Trophoblast cell (in vitro differentiated cells and primary cell): Measurements from ENCODE around the gene SMYD4.

ENCODE experiments used
- DNase-seq, 2 donors: peaks; one replicate each; pipeline ENCODE4 v3.0.0-alpha.2; 2016
- H2AFZ ChIP-seq: 2 replicates; pipeline ENCODE4 v1.6.1; 2013; ENCODE audit warnings: low read length, moderate library complexity, mild to moderate bottlenecking; ENCODE audit not compliant: insufficient read depth, poor library complexity
- H2AK5ac ChIP-seq: 2 replicates; pipeline ENCODE4 v1.6.1; 2013; ENCODE audit warnings: mild to moderate bottlenecking, low read length
- H2BK120ac ChIP-seq: 2 replicates; pipeline ENCODE4 v1.6.1; 2013; ENCODE audit warnings: low read length, mild to moderate bottlenecking, moderate library complexity; ENCODE audit not compliant: insufficient read depth, poor library complexity
- H2BK12ac ChIP-seq: 2 replicates; pipeline ENCODE4 v1.6.1; 2013; ENCODE audit warnings: mild to moderate bottlenecking, low read length, moderate library complexity
- H2BK5ac ChIP-seq: 2 replicates; pipeline ENCODE4 v1.6.1; 2013; ENCODE audit warnings: low read length, low read depth, moderate library complexity, mild to moderate bottlenecking; ENCODE audit not compliant: poor library complexity
- H3K14ac ChIP-seq: 2 replicates; pipeline ENCODE4 v1.6.1; 2013; ENCODE audit warnings: mild to moderate bottlenecking, low read length
- H3K18ac ChIP-seq: 2 replicates; pipeline ENCODE4 v1.6.1; 2013; ENCODE audit warnings: mild to moderate bottlenecking, low read length
- H3K23ac ChIP-seq: 2 replicates; pipeline ENCODE4 v1.6.1; 2013; ENCODE audit warnings: low read length
- H3K27ac ChIP-seq: 2 replicates; pipeline ENCODE4 v1.5.1; 2013; ENCODE audit warnings: low read depth, mild to moderate bottlenecking, inconsistent platforms, low read length, moderate library complexity
- H3K27me3 ChIP-seq: 2 replicates; pipeline ENCODE4 v1.6.1; 2013; ENCODE audit warnings: inconsistent platforms, mild to moderate bottlenecking, low read length, moderate library complexity; ENCODE audit not compliant: insufficient read depth
- H3K36me3 ChIP-seq, 2 experiments: 1 replicate in 1 of 2; 2 replicates in 1 of 2; pipeline ENCODE4 v1.6.1; 2013; ENCODE audit warnings: low read length in 2 of 2, mild to moderate bottlenecking in 2 of 2, moderate library complexity in 1 of 2; ENCODE audit not compliant: insufficient read depth in 2 of 2, control insufficient read depth in 1 of 2
- H3K4ac ChIP-seq: 2 replicates; pipeline ENCODE4 v1.6.1; 2013; ENCODE audit warnings: low read depth, mild to moderate bottlenecking, low read length, moderate library complexity
- H3K4me1 ChIP-seq, 2 experiments: 1 replicate in 1 of 2; 2 replicates in 1 of 2; pipeline ENCODE4 v1.6.1; 2013; ENCODE audit warnings: low read length in 2 of 2, mild to moderate bottlenecking in 2 of 2, moderate library complexity in 1 of 2; ENCODE audit not compliant: insufficient read depth in 2 of 2, control insufficient read depth in 1 of 2
- H3K4me2 ChIP-seq: 2 replicates; pipeline ENCODE4 v1.6.1; 2013; ENCODE audit warnings: inconsistent platforms, mild to moderate bottlenecking, low read length, moderate library complexity
- H3K4me3 ChIP-seq: 2 replicates; pipeline ENCODE4 v1.5.1; 2013; ENCODE audit warnings: mild to moderate bottlenecking, low read depth, low read length, inconsistent platforms
- H3K79me1 ChIP-seq: one replicate; pipeline ENCODE4 v1.6.1; 2013; ENCODE audit warnings: low read length
- H3K79me2 ChIP-seq: 2 replicates; pipeline ENCODE4 v1.6.1; 2013; ENCODE audit warnings: low read length, mild to moderate bottlenecking; ENCODE audit not compliant: control insufficient read depth, insufficient read depth, poor library complexity
- H3K9ac ChIP-seq: 2 replicates; pipeline ENCODE4 v1.6.1; 2013; ENCODE audit warnings: mild to moderate bottlenecking, low read length
- H3K9me3 ChIP-seq: 2 replicates; pipeline ENCODE4 v1.6.1; 2013; ENCODE audit warnings: low read depth, mild to moderate bottlenecking, control low read depth, inconsistent platforms, low read length; ENCODE audit not compliant: insufficient read depth
- H4K12ac ChIP-seq: 2 replicates; pipeline ENCODE4 v1.6.1; 2013; ENCODE audit warnings: low read depth, mild to moderate bottlenecking, low read length, moderate library complexity
- H4K8ac ChIP-seq: 2 replicates; pipeline ENCODE4 v1.6.1; 2013; ENCODE audit warnings: low read depth, mild to moderate bottlenecking, low read length, moderate library complexity
- H4K91ac ChIP-seq: one replicate; pipeline ENCODE4 v1.6.1; 2013; ENCODE audit warnings: low read depth, mild to moderate bottlenecking, low read length, moderate library complexity
- WGBS: extraction: QIAGEN DNeasy Blood & Tissue Kit; methylation state at CpG from one replicate; pipeline ENCODE4 v1.1.7; 2013; ENCODE audit warnings: missing lambda C conversion rate; ENCODE audit not compliant: insufficient read length, insufficient coverage; ENCODE audit errors: extremely low coverage; 5-methylcytosine and 5-hydroxymethylcytosine counted together

SMYD4 gene

GRCh38 chr17:1785930-1786329, 43.8 kb downstream of the SMYD4 start:
- Histone ChIP-seq H2AFZ (peak overlapping the region; percentile 57), H3K9me3 (peaks cover 2% of the 10 kb centered on the region), H3K9ac (no peak overlapping the region), H3K4me1 (peaks cover 9 to 14% of the 10 kb centered on the region in 2 experiments), H2BK5ac (no peak overlapping the region), H3K79me2 (no peaks in the 10 kb centered on the region), H2AK5ac (no peak overlapping the region), H3K14ac (no peak overlapping the region), H4K12ac (no peak overlapping the region), H3K27ac (no peak overlapping the region), H3K4me3 (no peak overlapping the region), H4K8ac (no peak overlapping the region), H3K18ac (peak overlapping the region; percentile 39), H4K91ac (no peak overlapping the region), H3K4ac (no peak overlapping the region), H3K23ac (no peak overlapping the region), H3K79me1 (peaks cover 3% of the 10 kb centered on the region), H3K36me3 (peaks cover 29 to 34% of the 10 kb centered on the region in 2 experiments), H2BK12ac (no peak overlapping the region), H2BK120ac (no peak overlapping the region), H3K27me3 (no peaks in the 10 kb centered on the region), H3K4me2 (no peak overlapping the region)
- no CpG with 5 or more reads among the region's 4 CpGs for WGBS
- no peak for DNase-seq

DNA sequence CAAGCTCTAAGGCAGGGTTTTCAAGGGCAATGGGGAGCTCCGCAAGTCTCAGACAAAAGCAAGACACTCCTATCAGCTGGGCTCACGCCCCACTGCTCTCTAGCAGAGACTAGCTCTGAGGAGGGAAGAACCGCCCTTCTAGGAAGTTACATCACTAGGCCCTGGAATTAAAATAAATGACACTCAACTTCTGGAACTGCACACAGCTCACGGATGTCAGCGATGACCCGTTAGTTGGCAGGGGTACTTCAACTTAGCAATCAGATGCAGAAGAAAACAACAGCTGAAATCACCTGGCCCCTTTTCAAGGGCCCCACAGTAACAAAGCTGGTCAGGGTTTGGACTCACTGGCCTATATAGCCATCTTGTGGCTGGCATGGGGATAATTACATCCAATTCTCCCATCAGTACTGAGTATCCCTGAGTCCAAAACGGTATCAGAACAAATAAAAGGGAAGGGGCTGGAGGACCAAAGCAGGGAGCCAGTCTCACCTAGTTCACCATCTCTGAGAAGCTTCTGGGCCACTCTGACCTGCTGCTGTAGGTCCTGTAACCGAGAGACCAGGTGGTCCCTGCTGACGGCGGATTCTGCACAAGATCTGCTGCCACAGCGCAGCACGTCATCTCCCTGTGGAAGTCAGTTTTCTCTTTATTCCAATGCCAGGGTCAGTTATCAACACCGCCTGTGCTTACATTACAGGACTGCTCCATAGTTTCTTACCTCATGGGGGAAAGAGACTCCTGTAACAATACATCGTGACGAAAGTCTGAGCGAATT, 45.7 kb downstream of the SMYD4 start:
- no peak overlapping the region for H2BK120ac ChIP-seq
- H3K4me2 ChIP-seq: no peak overlapping the region
- H3K79me2 ChIP-seq: no peaks in the 10 kb centered on the region
- H3K4ac ChIP-seq: no peak overlapping the region
- H3K27ac ChIP-seq: no peak overlapping the region
- H4K91ac ChIP-seq: no peak overlapping the region
- no peak overlapping the region for H3K9ac ChIP-seq
- H3K36me3 ChIP-seq: peaks cover 30 to 34% of the 10 kb centered on the region in 2 experiments
- no peak overlapping the region for H2BK12ac ChIP-seq
- H3K23ac ChIP-seq: no peak overlapping the region
- H3K4me1 ChIP-seq: peaks cover 15 to 19% of the 10 kb centered on the region in 2 experiments
- peak; percentile 21 to 66 for DNase-seq
- no CpG with 5 or more reads among the region's 16 CpGs for WGBS
- H3K79me1 ChIP-seq: peaks cover 5% of the 10 kb centered on the region
- H3K14ac ChIP-seq: no peak overlapping the region
- peaks cover 2% of the 10 kb centered on the region for H3K9me3 ChIP-seq
- no peak overlapping the region for H2AFZ ChIP-seq
- H3K27me3 ChIP-seq: no peaks in the 10 kb centered on the region
- H3K18ac ChIP-seq: peak overlapping the region; percentile 11
- no peak overlapping the region for H3K4me3 ChIP-seq
- H2BK5ac ChIP-seq: no peak overlapping the region
- H2AK5ac ChIP-seq: no peak overlapping the region
- H4K12ac ChIP-seq: no peak overlapping the region
- H4K8ac ChIP-seq: no peak overlapping the region

DNA sequence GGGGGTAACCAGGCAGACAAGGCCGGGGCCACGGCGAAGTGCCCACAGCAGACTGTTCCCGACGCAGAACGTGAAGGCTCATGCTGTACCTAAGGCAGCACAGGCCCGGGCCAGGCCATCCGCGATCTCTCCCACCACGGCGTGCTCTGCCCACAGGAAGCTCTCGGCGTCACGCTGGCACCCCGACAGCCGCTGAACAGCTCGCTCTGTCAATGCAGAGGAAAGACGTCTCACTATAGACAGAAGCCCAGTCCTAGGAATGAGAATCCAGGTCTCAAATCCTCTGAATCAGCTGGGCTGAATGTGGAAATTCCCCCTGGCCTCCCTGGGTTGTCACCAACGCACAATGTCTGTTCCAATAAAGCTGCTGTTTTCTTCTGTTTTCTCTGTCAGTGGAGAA, 46.4 kb downstream of the SMYD4 start:
- no CpG with 5 or more reads among the region's 19 CpGs for WGBS
- H2BK12ac ChIP-seq: no peak overlapping the region

DNA sequence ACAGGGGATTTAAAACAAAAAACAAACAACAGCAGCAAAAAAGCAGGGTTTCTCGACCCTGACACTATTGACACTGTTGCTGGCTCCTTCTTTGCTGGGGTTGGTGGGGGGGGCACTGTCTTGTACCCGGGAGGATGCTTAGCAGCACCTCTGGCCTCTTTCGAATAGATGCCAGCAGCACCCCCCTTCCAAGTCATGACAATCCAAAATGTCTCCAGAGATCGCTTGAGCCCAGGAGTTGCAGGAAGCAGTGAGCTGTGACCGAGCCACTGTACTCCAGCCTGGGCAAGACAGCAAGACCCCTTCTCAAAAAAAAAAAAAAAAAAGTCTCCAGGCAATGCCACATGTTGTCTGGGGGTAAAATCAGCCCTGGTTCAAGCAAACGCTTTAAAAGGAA, 47.5 kb downstream of the SMYD4 start:
- no peak overlapping the region for H3K14ac ChIP-seq
- H3K9ac ChIP-seq: no peak overlapping the region
- H3K4me2 ChIP-seq: no peak overlapping the region
- no peaks in the 10 kb centered on the region for H3K27me3 ChIP-seq
- H3K36me3 ChIP-seq: peaks cover 33 to 40% of the 10 kb centered on the region in 2 experiments
- H3K9me3 ChIP-seq: peaks cover 2% of the 10 kb centered on the region
- H3K4ac ChIP-seq: no peak overlapping the region
- H4K12ac ChIP-seq: no peak overlapping the region
- no peak overlapping the region for H3K4me3 ChIP-seq
- no peak overlapping the region for H3K23ac ChIP-seq
- no peak overlapping the region for H4K91ac ChIP-seq
- no peak overlapping the region for H3K18ac ChIP-seq
- peaks cover 8 to 10% of the 10 kb centered on the region in 2 experiments for H3K4me1 ChIP-seq
- H2AK5ac ChIP-seq: no peak overlapping the region
- H3K27ac ChIP-seq: no peak overlapping the region
- no CpG with 5 or more reads among the region's 6 CpGs for WGBS
- H2AFZ ChIP-seq: no peak overlapping the region
- no peak overlapping the region for H2BK5ac ChIP-seq
- peaks cover 5% of the 10 kb centered on the region for H3K79me1 ChIP-seq
- no peak overlapping the region for H2BK12ac ChIP-seq
- H3K79me2 ChIP-seq: no peaks in the 10 kb centered on the region
- no peak for DNase-seq
- H2BK120ac ChIP-seq: no peak overlapping the region
- no peak overlapping the region for H4K8ac ChIP-seq

More for the DNA sequence above, 46.4 kb downstream of the SMYD4 start:
- H3K4me2 ChIP-seq: no peak overlapping the region
- peaks cover 5% of the 10 kb centered on the region for H3K79me1 ChIP-seq
- H3K18ac ChIP-seq: no peak overlapping the region
- peaks cover 15 to 18% of the 10 kb centered on the region in 2 experiments for H3K4me1 ChIP-seq
- H3K27ac ChIP-seq: no peak overlapping the region
- H2AK5ac ChIP-seq: peak overlapping the region; percentile 75
- H3K9me3 ChIP-seq: peaks cover 2% of the 10 kb centered on the region
- no peaks in the 10 kb centered on the region for H3K27me3 ChIP-seq
- no peak overlapping the region for H3K9ac ChIP-seq
- no peak overlapping the region for H3K4ac ChIP-seq
- DNase-seq: peak in 1 of 2 donors; percentile 29
- H3K4me3 ChIP-seq: no peak overlapping the region
- H2AFZ ChIP-seq: no peak overlapping the region
- H3K14ac ChIP-seq: no peak overlapping the region
- no peak overlapping the region for H2BK120ac ChIP-seq
- H2BK5ac ChIP-seq: no peak overlapping the region
- H3K23ac ChIP-seq: no peak overlapping the region
- peaks cover 33 to 39% of the 10 kb centered on the region in 2 experiments for H3K36me3 ChIP-seq
- H3K79me2 ChIP-seq: no peaks in the 10 kb centered on the region
- H4K91ac ChIP-seq: peak overlapping the region; percentile 0
- no peak overlapping the region for H4K8ac ChIP-seq
- H4K12ac ChIP-seq: no peak overlapping the region
